ENCODE data around the gene SKA3.

SKA3 gene

GRCh38 chr13:21106089-21106488 lies 70.3 kb downstream of the SKA3 start:
- no peak for DNase-seq

GRCh38 chr13:21104199-21105019 lies 71.9 kb downstream of the SKA3 start:
- no peak for DNase-seq
